Measurements from ENCODE around the gene CDK8. TPM values are rescaled to one million over a fixed set of nuclear protein-coding genes. Genes with fewer than 3 reads are reported as not detected.
A peak's percentile ranks its signal among the peaks of the same experiment; 100 is the strongest.

The CDK8 gene
- total and polyA plus RNA-seq, 9 of the 15 experiments (the other 6 are each of a cell fraction or from before 2014, with no cell fraction given): 11.3 to 33.7 (median 20.3) TPM

DNA sequence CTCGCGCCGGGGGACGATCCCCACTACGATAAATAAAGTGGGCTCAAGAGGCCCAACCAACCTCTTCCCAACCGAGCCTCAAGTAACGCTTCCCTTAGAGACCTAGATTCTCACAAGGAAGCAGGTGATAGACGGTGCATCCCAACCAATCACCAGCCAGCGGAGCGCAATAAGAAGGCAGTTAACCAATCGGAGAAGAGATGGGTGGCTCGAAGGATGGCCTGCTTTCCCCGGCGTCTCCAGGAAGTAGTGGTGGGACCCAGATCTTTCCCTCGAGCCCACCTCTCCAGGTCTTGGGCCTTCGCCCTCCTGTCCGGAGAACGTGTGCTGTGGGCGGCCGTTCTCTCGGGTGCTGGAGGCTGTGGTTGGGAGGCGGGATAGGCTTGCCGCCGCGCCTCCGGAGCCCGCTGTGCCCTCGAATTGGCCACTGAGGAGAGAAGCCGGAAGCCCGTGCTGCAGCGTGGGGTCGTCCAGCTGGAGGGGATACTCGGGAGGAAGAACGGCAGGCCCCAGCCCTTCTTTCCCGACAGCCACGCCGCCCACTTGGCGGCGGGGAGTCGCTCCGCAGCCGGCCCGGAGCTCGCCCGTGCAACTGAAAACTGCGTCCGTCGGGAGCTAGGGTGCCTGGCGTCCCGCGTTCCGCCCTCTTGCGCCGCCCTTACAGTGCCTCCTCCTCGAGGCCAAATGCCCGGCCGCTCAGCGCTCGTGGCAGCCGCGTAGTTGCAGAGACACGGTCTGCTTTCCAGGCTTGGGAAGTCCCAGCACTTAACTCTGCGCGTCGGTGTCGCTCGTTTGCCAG lies 32.0 kb upstream of the CDK8 start, which contains the start of gene RNF6 (continued):
- TF ChIP-seq POLR2G (IDR thresholded peaks at IDR 0.05; ENCODE audit: low read depth, low read length) (peak; percentile 96), HLTF (IDR thresholded peaks at IDR 0.05) (0 out of 2 replicates have a peak, but pooled peaks have one; percentile 60), RERE (CRISPR knock-in tag; IDR thresholded peaks at IDR 0.05; ENCODE audit: borderline replicate concordance) (no peak), NR4A1 (CRISPR knock-in tag; IDR thresholded peaks at IDR 0.05) (no peak), NR4A1 (tag; IDR thresholded peaks at IDR 0.05) (0 out of 2 replicates have a peak, but pooled peaks have one; percentile 35), ID3 (CRISPR knock-in tag; IDR thresholded peaks at IDR 0.05) (no peak), ID3 (tag; IDR thresholded peaks at IDR 0.05) (peak; percentile 39; the same call in 1 of the 2 replicates), TAL1 (IDR thresholded peaks at IDR 0.05) (no peak), NR2C2 (CRISPR knock-in tag; IDR thresholded peaks at IDR 0.05) (no peak), NR2C2 (tag; IDR thresholded peaks at IDR 0.05) (peak; percentile 78), HDAC3 (IDR thresholded peaks at IDR 0.05; ENCODE audit: borderline replicate concordance, partially characterized antibody) (no peak), DLX4 (CRISPR knock-in tag; IDR thresholded peaks at IDR 0.05) (no peak), CBFB (CRISPR knock-in tag; IDR thresholded peaks at IDR 0.05) (no peak), ZBTB17 (CRISPR knock-in tag; IDR thresholded peaks at IDR 0.05) (peak; percentile 55; the same call in 1 of the 2 replicates), KDM2B (CRISPR knock-in tag; IDR thresholded peaks at IDR 0.05) (no peak), STAT6 (CRISPR knock-in tag; IDR thresholded peaks at IDR 0.05) (no peak), SAFB2 (IDR thresholded peaks at IDR 0.05; ENCODE audit: borderline replicate concordance, low read depth, low read length, severe bottlenecking) (no peak), MXD1 (CRISPR knock-in tag; IDR thresholded peaks at IDR 0.05; ENCODE audit: borderline replicate concordance, poor library complexity, severe bottlenecking) (no peak)

Data from K562 (cell line).